GM18498 (cell line): Measurements from ENCODE around the gene MCFD2.

Source experiments
- ATAC-seq: cut with Tn5 transposase; IDR thresholded peaks from one replicate; pipeline ENCODE4 v1.9.1; 2021; ENCODE audit warnings: mild to moderate bottlenecking, moderate library complexity; ENCODE audit not compliant: unreplicated experiment

MCFD2 gene

DNA sequence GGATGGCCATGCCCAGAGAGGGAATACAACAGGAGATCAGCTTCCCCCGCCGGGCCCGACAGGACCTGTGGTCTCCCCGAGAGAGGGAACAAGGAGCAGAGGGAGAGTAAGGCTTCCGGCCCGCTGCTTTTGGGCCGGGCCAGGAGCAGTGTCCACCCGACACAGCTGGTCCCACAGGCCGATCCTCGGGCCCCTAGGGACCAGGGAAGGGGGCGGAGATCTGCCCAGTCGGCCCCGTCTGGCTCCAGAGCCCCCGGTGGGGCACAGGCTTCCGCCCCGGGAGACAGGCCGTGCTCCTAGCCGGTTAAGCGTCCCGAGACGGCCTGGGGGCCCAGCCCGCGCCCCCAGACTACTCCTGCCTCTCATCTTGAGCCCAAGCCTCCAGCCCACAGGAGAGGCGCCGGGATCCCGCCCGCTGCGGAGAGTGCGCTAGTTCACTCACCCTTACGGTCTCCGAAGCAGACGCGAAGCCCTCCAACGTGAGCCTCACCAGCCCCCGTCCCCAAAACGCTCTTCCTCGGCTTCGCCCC is at the start of gene MCFD2:
Gene MCFD2, minus strand, starts transcription at position 526 of the 530 bp plus-strand sequence. CDS start 6,635 bp downstream, outside the sequence.
- ATAC-seq: no peak

DNA sequence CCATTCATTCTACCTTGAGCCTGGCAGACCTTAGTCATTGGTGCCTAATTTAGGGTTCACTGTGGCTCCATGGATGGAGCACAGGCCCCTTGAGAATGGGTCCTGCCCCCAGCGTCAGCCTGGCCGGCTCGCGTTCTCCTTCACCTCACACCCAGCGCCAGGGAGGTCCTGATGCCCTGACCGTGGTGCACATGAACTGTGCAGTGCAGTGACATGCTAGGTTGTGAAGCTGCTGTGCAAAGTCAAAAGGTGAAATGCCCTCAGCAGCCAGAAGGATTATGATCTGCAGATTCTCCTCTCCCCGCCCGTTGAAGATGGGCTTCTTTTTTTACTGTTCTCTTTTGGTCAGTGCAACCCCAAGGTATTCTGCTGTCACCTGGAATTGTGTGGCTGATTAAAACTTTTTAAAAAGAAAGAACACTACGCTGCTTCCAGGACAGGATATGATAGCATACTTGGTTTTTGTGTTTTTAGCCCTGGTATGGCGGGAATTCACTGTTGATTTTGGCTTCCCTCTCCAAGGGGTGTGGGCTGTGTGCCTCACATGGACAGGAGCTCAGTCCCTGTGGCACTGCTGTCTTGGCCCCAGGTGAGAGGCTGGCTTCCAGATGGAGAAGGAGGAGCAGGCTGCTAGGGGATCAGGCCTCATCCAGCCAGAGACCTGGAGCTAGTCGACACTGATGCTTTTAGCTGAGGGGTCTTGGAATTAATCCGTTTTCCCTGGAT is 49.4 kb upstream of the MCFD2 start:
- ATAC-seq: no peak

DNA sequence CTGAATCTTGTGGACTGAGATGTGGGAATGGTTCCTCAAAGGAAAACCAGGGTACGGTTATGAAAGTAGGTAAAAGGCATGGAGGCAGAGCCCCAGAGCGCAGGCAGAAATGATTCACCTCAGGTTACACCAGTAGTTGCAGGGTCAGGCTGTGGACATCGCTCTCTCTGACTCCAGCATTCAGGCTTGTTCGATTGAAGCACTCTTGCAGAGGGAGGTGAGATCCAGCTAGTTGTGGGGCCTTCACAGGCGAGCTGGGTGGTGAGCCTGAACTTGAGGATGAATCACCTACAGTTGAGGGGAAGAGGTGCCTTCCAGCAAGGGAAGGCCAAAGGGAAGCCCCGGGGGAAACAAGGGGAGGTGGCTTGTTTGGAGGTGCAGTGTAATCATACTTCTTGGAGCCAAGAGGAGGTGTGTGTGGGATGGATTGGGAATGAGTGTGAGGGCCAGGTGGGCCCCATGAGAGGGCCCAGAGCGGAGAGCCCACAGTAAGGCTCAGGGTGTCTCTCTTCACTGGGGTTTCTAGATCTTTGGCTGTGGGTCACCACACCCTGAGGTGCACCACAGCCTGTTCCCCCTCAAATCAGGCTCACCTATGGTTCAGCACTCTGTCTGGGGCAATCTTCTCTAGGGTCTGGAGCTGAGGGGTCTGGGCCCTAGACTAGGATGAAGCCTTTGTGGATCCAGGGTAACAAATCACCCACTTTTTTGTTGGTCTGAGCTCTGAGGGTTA is 48.5 kb upstream of the MCFD2 start:
- no peak for ATAC-seq

DNA sequence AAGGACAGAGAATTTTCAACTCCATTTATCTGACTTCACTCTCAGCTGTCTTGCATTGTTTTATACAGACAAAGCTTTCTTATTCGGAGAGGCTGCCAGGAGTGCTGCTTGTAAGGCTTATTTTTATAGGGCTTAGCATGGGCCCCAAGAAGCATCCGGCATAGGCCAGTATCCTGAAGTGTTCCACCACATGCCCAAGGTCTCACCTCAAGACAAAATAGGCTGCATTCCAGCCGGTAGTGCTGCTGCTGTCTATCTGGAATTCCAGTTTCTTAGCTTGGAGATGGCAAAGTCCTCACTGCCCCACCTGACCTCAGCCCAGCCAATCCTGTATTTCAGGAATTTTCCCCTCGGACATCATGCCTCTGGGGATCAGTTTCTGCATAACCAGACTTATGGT is 47.6 kb upstream of the MCFD2 start:
- no peak for ATAC-seq

DNA sequence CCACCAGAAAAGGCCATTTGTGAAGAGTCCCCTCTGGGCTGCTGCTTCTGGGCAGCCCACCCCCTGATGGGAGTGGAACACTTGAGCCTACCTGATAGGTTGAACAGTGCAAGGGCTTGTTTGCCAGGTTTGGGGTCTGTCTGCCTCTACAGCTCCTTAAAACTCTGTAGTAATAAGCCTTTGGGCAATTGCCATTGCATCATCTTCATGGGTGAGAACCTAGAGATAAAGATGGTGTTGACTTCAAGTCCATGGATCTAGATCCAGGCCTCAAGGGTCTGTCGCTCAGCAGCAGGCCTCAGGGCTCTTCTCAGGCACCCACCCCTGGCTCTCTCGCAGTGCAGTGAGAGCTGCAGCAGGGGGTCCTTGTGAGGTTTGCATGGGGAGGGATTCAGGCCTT is 47.1 kb upstream of the MCFD2 start:
- ATAC-seq: no peak

DNA sequence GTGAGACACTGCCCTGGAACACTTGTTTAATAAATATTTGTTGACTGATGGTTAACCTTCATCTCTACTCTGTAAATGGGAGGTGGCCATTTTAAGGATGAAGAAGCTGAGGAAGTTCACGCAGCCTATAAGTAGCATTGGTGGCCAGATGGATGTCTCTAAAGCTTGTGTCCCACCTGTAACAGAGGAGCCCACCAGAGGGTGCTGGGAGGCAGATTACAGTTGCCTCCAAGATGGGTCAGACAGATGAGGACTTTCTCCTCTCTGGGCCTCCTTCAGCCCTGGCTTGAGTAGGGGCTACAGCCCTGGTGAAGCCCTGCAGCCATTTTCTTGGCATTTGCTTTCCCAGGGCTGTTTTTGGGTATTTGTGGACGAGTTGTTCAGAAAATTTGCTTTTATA is 45.0 kb upstream of the MCFD2 start:
- no peak for ATAC-seq

DNA sequence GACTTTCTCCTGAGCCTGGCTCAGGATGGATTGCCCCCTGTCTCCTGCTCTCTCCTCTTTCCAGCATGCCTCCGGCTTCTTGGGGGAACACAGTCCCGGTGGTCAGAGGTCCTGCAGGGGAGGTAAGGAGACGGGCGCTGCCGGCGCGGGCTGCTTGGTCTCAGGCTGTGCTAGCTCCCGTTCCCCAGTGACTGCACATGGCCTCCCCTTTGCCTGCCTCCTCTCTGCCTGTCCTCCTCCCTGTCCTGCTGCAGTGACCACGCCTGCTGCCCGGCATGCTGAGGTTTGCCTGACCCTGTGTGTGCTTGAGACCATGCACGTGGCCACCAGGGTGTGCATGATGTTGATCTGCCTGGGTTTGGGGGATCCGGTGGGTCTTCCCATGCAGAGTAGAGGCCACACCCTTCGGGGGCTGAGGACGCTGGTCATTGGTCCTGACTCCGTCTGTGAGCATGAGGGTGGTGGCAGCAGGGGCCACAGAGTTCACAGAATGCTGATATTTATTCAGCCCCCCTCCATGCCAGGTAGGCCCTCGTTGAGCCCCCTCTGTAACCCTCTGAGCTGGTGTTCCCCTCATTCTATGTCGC is 42.9 kb upstream of the MCFD2 start:
- ATAC-seq: no peak

DNA sequence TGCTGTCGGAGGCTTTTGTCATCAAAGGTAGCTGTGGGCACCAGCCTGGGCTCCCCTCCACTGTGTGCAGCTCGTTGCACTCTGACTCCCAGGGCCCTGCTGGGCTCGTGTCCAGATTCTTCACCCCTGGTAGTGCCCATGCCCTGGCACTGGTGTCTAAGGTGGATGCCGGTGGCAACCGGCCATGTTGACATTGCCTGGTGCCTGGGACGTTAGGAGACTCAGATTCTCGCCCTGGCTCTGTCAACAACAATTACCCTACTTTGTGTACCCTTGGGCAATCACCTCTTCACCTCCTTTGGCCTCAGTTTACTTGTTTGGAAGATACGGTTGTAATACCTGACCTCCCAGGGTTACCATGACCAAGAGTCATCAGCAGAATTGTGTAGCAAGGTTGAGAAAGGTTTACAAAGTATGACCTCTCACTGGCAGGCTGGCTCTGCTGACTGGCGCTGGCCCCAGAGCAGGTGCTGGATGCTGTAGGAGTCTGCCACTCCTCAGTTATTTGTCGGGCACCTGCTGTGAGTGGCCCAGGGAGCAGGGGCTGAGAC is 41.5 kb upstream of the MCFD2 start:
- ATAC-seq: no peak

DNA sequence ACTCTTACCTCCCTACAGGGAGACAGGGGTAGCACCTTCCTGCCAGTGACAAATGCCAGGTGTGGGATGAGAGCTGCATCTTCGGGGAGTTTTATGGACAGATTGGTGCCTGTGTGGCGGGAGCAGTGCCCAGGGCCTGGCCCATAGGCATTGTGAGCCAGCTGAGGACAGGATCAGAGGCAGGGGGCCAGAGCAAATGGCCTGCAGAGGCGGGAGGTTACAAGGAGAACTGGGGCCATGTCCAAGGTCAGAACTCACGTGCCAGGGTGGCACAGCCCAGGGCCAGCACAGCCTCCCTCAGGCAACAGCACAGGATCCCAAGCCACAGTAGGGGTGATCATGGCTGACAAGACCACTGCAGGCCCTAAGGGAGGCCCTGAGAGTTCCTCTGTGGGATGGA is 40.2 kb upstream of the MCFD2 start:
- ATAC-seq: no peak

DNA sequence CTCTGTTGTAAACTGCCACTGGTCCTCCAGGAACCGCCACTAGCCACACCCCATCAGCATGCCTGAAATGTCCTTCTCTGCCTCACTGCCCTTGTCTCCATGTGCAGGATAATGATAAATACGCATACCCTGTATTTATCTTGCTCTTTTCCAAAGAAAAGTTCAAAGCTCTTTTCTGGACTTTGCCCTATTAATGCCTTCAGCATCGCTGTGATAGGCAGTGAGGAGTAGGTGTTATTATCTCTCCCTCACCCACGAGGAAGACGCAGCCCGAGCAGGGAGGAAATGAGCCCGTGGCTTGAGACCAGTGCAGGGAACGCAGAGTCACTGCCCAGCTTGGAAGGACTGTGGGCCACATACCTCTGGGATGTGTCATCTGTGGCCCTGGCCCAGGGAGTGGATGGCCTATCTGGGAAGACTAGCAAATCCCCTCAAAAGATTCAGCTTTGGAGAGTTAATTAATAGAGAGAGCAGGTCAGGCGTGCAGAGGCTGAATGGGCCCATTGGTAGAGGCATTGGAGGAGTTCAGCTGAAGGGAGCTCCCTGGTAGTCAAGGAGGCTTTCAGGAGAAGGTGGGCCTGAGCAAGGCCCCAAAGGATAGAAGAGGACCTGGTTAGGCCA is 39.5 kb upstream of the MCFD2 start:
- ATAC-seq: no peak

DNA sequence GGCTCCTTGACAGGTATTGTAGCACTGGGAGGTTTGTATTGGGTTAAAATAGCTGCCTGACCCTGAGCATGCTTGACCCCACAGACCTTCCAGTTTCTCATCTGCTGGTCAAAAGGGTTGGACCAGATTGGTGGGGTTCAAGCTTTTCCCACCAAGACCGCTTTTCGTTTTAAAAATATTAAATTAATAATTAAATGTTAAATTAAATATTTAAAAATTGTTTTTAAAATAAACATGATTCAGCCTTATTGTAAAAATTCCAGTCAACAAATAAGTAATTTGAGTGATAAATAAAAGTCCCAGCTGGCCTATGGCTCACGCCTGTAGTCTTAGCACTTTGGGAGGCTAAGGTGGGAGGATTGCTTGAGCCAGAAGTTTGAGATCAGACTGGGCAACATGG is 36.6 kb upstream of the MCFD2 start:
- ATAC-seq: no peak

DNA sequence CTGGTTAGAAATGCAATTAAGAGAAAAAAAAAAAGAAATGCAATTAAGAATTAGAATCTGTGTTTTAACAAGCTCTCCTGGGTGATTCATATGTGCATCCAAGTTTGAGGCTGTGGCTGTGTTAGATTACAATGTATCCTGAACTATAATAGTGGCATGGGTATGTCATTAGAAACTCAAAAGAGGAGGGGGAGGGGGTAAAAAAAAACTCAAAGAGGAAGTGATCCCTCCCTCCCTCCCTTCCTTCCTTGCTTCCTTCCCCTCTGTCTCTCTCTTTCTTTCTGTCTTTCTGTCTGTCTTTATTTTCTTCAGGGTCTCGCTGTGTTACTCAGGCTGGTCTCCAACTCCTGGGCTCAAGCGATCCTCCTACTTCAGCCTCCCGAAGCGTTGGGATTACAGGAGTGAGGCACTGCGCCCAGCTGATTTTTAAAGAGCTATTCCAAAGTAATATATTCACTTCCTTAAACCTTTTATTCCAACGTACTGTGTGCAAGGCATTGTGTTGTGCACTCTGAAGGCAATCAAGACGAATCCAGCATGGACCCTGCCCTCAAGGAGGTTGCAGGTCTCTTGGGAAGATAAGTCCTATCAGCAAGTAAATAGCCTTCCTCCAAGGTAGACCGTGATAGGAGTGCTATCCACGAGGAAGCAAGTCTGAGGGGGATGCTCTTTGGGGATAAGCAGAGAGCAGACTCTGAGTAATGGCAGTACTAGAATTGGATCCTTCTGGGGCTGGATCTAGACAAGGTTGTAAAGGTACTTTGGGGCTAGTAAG is 35.9 kb upstream of the MCFD2 start:
- ATAC-seq: no peak

DNA sequence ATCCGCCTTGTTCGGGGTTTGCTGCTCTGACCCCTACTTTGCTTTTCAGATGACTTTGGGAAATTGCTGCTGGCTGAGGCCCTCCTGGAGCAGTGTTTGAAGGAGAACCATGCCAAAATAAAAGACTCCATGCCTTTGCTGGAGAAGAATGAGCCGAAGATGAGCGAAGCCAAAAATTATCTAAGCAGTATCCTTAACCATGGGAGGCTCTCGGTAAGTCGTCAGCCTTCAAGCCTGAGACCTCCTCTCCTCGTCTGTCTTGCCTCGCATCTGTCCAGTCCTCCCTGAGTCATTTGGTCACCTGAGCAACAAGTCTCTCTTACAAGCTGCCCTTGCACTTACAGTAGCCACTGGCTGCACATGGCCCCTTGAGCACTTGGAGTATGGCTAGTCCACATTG is 34.7 kb upstream of the MCFD2 start:
- ATAC-seq: no peak

DNA sequence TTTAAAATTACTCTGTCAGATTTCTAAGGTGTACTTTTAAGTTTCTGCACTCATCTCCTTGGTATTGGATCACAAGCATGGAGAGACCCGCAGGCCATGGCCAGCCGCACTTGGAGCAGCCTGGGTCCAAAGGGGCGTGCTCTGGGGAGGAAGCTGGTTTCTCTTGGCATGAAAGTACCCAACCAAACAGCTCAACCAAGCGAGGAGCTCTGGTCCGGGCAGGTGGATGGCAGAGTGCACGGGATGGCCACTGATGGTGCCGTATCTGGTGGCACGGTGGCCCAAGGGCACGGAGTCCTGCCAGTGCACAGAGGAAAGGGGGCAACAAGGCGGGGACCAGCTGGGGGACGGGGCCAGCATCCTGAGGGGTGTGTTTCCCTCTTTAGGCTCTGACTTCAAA is 32.2 kb upstream of the MCFD2 start:
- ATAC-seq: no peak

DNA sequence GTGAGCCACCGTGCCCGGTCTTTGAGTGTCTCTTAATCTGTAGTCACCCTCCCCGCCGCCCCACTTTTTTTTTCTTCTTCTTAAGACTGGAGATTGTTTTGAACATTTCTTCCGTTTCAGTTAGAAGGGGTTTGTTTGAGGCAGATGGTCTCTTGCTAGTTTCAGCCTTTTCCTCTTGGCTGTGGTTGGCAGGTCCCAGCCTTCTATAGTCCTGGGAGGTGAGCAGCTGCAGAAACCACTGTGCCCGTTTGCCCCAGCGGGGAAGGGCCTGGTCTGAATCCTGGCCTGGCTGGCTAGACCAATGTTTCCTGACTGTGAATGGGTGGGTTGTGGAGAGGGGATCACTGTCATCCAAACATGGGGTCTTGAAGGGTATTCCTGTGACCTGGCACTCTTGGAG is 30.1 kb upstream of the MCFD2 start:
- no peak for ATAC-seq

DNA sequence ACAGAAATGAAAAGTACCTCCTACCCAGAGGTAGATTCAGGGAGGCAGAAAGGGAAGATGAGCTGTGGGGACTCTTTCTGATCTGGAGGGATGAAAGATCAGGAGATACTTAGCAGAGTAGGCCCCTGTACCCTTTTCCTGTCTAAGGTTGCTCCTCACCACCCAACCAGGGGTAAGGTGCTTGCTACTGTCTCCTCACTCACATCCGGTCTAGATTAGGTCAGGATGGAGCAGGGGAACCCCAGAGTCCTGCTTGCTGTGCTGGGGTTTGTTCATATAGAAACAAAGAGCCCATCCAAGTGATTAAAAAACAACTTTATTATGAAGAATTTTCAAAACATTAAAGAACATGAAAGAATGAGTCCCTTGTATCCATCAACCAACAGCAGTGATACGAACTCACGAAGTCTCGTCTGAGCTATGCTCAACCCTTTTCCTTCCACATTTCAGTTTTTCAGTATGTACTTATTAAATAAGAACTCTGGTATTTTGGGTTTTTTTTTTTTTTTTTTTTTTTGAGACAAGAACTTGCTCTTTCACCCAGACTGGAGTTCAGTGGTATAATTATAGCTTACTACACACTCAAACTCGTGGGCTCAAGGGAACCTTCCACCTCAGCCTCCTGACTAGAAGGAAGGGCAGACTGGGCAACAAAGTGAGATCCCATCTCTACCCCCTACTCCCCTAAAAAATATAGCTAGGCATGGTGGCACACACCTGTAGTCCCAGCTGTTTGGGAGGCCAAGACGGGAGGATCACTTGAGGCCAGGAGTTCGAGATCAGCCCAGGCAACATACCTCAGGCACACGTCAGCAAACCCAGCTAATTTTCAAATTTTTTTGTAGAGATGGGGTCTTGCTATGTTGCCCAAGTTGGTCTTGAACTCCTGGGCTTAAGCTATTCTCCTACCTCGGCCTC is 28.5 kb upstream of the MCFD2 start:
- peak; percentile 31 for ATAC-seq

DNA sequence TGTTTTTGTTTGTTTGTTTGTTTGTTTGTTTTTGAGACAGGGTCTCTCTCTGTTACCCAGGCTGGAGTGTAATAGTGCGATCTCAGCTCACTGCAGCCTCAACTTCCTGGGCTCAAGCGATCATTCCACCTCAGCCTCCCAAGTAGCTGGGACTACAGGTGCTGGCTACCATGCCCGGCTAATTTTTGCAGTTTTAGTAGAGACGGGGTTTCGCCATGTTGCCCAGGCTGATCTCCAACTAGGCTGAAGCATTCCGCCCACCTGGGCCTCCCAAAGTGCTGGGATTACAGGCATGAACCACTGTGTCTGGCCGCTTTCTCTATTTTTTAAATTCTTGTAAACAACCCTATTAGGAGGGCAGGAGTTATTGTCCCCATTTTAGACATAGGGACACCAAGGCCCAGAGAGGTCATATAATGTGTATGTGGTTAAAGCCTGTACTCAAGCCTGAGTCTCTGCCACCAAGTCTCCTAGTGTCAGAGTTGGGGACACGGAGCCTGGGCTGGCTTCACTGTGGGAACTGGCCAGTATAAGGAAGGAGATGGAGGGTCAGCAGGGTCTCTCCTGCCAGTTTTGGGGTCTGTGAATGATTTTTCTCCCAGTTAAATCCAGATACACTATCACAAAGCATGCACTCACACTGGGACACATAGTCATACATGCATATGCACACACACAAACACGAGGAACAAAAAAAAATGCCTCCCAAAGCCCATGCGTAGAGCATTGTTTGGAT is 27.5 kb upstream of the MCFD2 start:
- ATAC-seq: no peak

DNA sequence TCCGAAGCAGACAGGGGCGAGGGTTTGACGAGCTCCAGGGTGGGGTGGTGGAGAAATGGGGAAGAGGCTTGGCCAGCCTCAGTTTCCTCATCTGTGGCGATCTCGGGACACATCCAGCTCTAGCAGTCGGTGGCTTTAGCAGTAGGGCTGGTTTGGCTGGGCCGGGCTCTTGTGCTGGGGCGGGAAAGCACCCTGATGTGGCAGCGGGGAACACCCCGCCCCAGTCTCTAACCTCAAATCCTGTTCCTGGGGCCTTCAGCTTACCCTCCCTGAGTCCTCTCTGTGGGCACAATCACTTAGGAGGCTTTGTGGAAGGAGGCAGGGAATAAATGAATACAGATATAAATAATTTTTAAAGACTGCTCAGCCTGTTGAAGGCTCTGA is 26.5 kb upstream of the MCFD2 start:
- peak; percentile 32 for ATAC-seq
